Thyroid gland (tissue), 4 donors: ENCODE measurements around the gene RGMB.

ENCODE experiments used
- CTCF ChIP-seq, 6 experiments: fragments of 200-600 bp in 3 of 6; fragments of 450-650 bp in 3 of 6; sonication (generic) in 3 of 6; IDR thresholded peaks; one replicate each; pipeline ENCODE4 v1.5.1; 2016 to 2019; ENCODE audit warnings: antibody characterized with exemption in 6 of 6, mild to moderate bottlenecking in 2 of 6, inconsistent platforms in 1 of 6, moderate library complexity in 1 of 6
- POLR2A ChIP-seq, 2 donors: fragments of 450-650 bp; IDR thresholded peaks; one replicate each; pipeline ENCODE4 v1.6.1; 2017; ENCODE audit warnings: antibody characterized with exemption in 2 of 2, mild to moderate bottlenecking in 2 of 2, moderate library complexity in 1 of 2

- TF ChIP-seq CTCF (IDR thresholded peaks at IDR 0.05) (no peak), POLR2A (IDR thresholded peaks at IDR 0.05) (no peak)
Observed at GRCh38 chr5:98753507-98753906, 20.0 kb upstream of the RGMB start.
